Calu3 (cell line): ENCODE measurements around the gene GPC3. TPM values are rescaled to one million over a fixed set of nuclear protein-coding genes. Genes with fewer than 3 reads are reported as not detected.

ENCODE experiments used
- BruUV-seq: library from RNA; stranded (reverse); fragments of 400-500 nt; replicated peaks from 2 replicates; lab custom pipeline; 2021; lab: Mats Ljungman, UMichigan
- CTCF ChIA-PET: fragments of 300-600 bp; sonication (Branson Sonifier 250); formaldehyde crosslinking; loops from one replicate; lab custom pipeline; 2022; ENCODE audit warnings: antibody characterized with exemption; lab: Charles Lee
- DNase-seq: peaks from one replicate; pipeline ENCODE4 v3.0.0; 2022
- H3K27ac Mint-ChIP-seq: one replicate; pipeline ENCODE4 v1.8.0; 2022; ENCODE audit warnings: mixed read lengths; ENCODE audit not compliant: unreplicated experiment
- H3K27me3 Mint-ChIP-seq: one replicate; pipeline ENCODE4 v1.8.0; 2022; ENCODE audit warnings: mixed read lengths; ENCODE audit not compliant: unreplicated experiment
- H3K36me3 Mint-ChIP-seq: one replicate; pipeline ENCODE4 v1.8.0; 2022; ENCODE audit warnings: mild to moderate bottlenecking, moderate library complexity, mixed read lengths; ENCODE audit not compliant: insufficient read depth, unreplicated experiment
- H3K4me1 Mint-ChIP-seq: one replicate; pipeline ENCODE4 v1.8.0; 2022; ENCODE audit warnings: mild to moderate bottlenecking, low read depth, mixed read lengths; ENCODE audit not compliant: unreplicated experiment
- H3K4me3 Mint-ChIP-seq: one replicate; pipeline ENCODE4 v1.8.0; 2022; ENCODE audit warnings: mild to moderate bottlenecking, low read depth, moderate library complexity, mixed read lengths; ENCODE audit not compliant: unreplicated experiment
- H3K9me3 Mint-ChIP-seq: one replicate; pipeline ENCODE4 v1.8.0; 2022; ENCODE audit warnings: low read depth, mixed read lengths; ENCODE audit not compliant: unreplicated experiment
- CTCF ChIP-seq: fragments of 200-600 bp; IDR thresholded peaks from one replicate; pipeline ENCODE4 v1.8.0; 2022; ENCODE audit warnings: antibody characterized with exemption; ENCODE audit not compliant: unreplicated experiment
- intact Hi-C: fragments of 100-400 bp; cut with micrococcal nuclease; formaldehyde crosslinking; loops from one replicate; pipeline ENCODE4 v1.10.0; 2022; ENCODE audit not compliant: unreplicated experiment
- total RNA-seq: library from RNA; stranded (reverse); gene quantifications from 2 replicates; pipeline ENCODE4 v1.2.3, GENCODE V29; 2022

GPC3 gene
- total RNA-seq, 1 experiment from 2014 or later: 2.3 TPM

GRCh38 chrX:133884430-133885394, 100.7 kb downstream of the GPC3 start:
- no TSS peak for BruUV-seq
- no peak for TF ChIP-seq CTCF
- DNase-seq: no peak
- Mint-ChIP-seq H3K36me3 (no peaks in the 10 kb centered on the region), H3K4me1 (peaks cover 10% of the 10 kb centered on the region), H3K27ac (no peak overlapping the region), H3K9me3 (no peaks in the 10 kb centered on the region), H3K4me3 (no peak overlapping the region), H3K27me3 (no peaks in the 10 kb centered on the region)
- intact Hi-C loops: no loop called here
- CTCF ChIA-PET: no interaction called here

- no TSS peak for BruUV-seq
- Mint-ChIP-seq H3K4me3 (no peak overlapping the region), H3K27me3 (no peaks in the 10 kb centered on the region), H3K9me3 (no peaks in the 10 kb centered on the region), H3K36me3 (no peaks in the 10 kb centered on the region), H3K4me1 (peaks cover 10% of the 10 kb centered on the region), H3K27ac (no peak overlapping the region)
- no peak for DNase-seq
- no peak for TF ChIP-seq CTCF
- CTCF ChIA-PET: no interaction called here
- intact Hi-C loops: no loop called here
Observed at GRCh38 chrX:133881893-133882292, 103.5 kb downstream of the GPC3 start.

- Mint-ChIP-seq H3K4me3 (no peak overlapping the region), H3K4me1 (peaks cover 10% of the 10 kb centered on the region), H3K27ac (no peak overlapping the region), H3K36me3 (no peaks in the 10 kb centered on the region), H3K27me3 (no peaks in the 10 kb centered on the region), H3K9me3 (no peaks in the 10 kb centered on the region)
- intact Hi-C loops: no loop called here
- no peak for TF ChIP-seq CTCF
- CTCF ChIA-PET: no interaction called here
- no peak for DNase-seq
- no TSS peak for BruUV-seq
Observed at GRCh38 chrX:133881007-133881406, 104.4 kb downstream of the GPC3 start.

- intact Hi-C loops: no loop called here
- H3K27me3 Mint-ChIP-seq: no peaks in the 10 kb centered on the region
- H3K27ac Mint-ChIP-seq: no peak overlapping the region
- H3K36me3 Mint-ChIP-seq: no peaks in the 10 kb centered on the region
- H3K4me1 Mint-ChIP-seq: peaks cover 6% of the 10 kb centered on the region
- H3K4me3 Mint-ChIP-seq: no peak overlapping the region
- H3K9me3 Mint-ChIP-seq: no peaks in the 10 kb centered on the region
- CTCF ChIA-PET: no interaction called here
- DNase-seq: no peak
- TF ChIP-seq CTCF: no peak
- BruUV-seq: no TSS peak
Observed at GRCh38 chrX:133880032-133880443, 105.4 kb downstream of the GPC3 start.
